Fibroblast of pulmonary artery (primary cell): ENCODE results near the gene A3GALT2.
A peak's percentile ranks its signal among the peaks of the same experiment; 100 is the strongest.

Experiments
- DNase-seq: peaks from one replicate; pipeline ENCODE4 v3.0.0-alpha.2; 2010; ENCODE audit warnings: low read depth
- H3K4me3 ChIP-seq: replicated peaks from 2 replicates; pipeline ENCODE4 v1.5.1; 2011; ENCODE audit warnings: low read depth, mild to moderate bottlenecking, control low read depth, low read length, moderate library complexity
- CTCF ChIP-seq: IDR thresholded peaks from 2 replicates; pipeline ENCODE4 v1.5.1; 2011; ENCODE audit warnings: mild to moderate bottlenecking, control low read depth, low read length, inconsistent platforms; ENCODE audit errors: missing control alignments

The A3GALT2 gene

GRCh38 chr1:33342041-33342723 lies 21.3 kb upstream of the A3GALT2 start:
- TF ChIP-seq CTCF: no peak
- peak; percentile 98 for DNase-seq
- H3K4me3 ChIP-seq: peak overlapping the region; percentile 25

GRCh38 chr1:33341190-33341589 lies 20.3 kb upstream of the A3GALT2 start:
- DNase-seq: no peak
- no peak overlapping the region for H3K4me3 ChIP-seq
- no peak for TF ChIP-seq CTCF

GRCh38 chr1:33339413-33339812 lies 18.5 kb upstream of the A3GALT2 start:
- no peak for DNase-seq

GRCh38 chr1:33338440-33339211 lies 17.7 kb upstream of the A3GALT2 start:
- TF ChIP-seq CTCF: no peak
- DNase-seq: peak; percentile 97
- H3K4me3 ChIP-seq: peak overlapping the region; percentile 32

More at GRCh38 chr1:33339413-33339812, 18.5 kb upstream of the A3GALT2 start:
- peak; percentile 32 for TF ChIP-seq CTCF
- H3K4me3 ChIP-seq: peak overlapping the region; percentile 10

- DNase-seq: peak; percentile 74
- TF ChIP-seq CTCF: no peak
- H3K4me3 ChIP-seq: peak overlapping the region; percentile 32
Observed at GRCh38 chr1:33338048-33338439, 17.1 kb upstream of the A3GALT2 start.

GRCh38 chr1:33337441-33337840 lies 16.5 kb upstream of the A3GALT2 start:
- H3K4me3 ChIP-seq: peak overlapping the region; percentile 6
- no peak for TF ChIP-seq CTCF
- DNase-seq: no peak
